PC-9 (cell line): ENCODE results near the gene HEATR5A. TPM values are rescaled to one million over a fixed set of nuclear protein-coding genes. Genes with fewer than 3 reads are reported as not detected.

Experiments
- BruUV-seq: library from RNA; stranded (reverse); fragments of 400-500 nt; replicated peaks from 2 replicates; lab custom pipeline; 2021; lab: Mats Ljungman, UMichigan
- CTCF ChIA-PET: fragments of 300-600 bp; sonication (Branson Sonifier 250); formaldehyde crosslinking; loops from one replicate; lab custom pipeline; 2022; ENCODE audit warnings: antibody characterized with exemption; lab: Charles Lee
- POLR2A ChIA-PET: fragments of 300-600 bp; sonication (Branson Sonifier 250); formaldehyde crosslinking; loops from one replicate; lab custom pipeline; 2022; ENCODE audit warnings: antibody characterized with exemption; ENCODE audit not compliant: unreplicated experiment; lab: Charles Lee
- DNase-seq, 2 experiments: peaks; one replicate each; pipeline versions ENCODE4 v3.0.0 to v3.0.0-alpha.2; 2015 to 2022; ENCODE audit warnings: mixed read lengths in 1 of 2
- H2AFZ ChIP-seq: fragments of 200-600 bp; sonication (generic); 2 replicates; pipeline ENCODE4 v1.8.1; 2017; ENCODE audit warnings: antibody characterized with exemption
- H3F3A ChIP-seq: fragments of 200-600 bp; sonication (generic); 2 replicates; pipeline ENCODE4 v1.8.1; 2017; ENCODE audit warnings: antibody characterized with exemption, mild to moderate bottlenecking, low read depth; ENCODE audit not compliant: insufficient read depth
- H3K27ac ChIP-seq: fragments of 200-600 bp; sonication (generic); 2 replicates; pipeline ENCODE4 v1.6.1; 2016; ENCODE audit warnings: mixed run types
- H3K27me3 ChIP-seq: fragments of 200-600 bp; sonication (generic); 2 replicates; pipeline ENCODE4 v1.6.1; 2016; ENCODE audit warnings: low read depth, mixed run types; ENCODE audit not compliant: insufficient read depth
- H3K36me3 ChIP-seq: fragments of 200-600 bp; sonication (generic); 2 replicates; pipeline ENCODE4 v1.6.1; 2016; ENCODE audit warnings: low read depth, mixed run types
- H3K4me1 ChIP-seq: fragments of 200-600 bp; sonication (generic); replicated peaks from 2 replicates; pipeline ENCODE4 v1.6.1; 2016; ENCODE audit warnings: mixed run types; ENCODE audit not compliant: insufficient read depth
- H3K4me2 ChIP-seq: fragments of 200-600 bp; sonication (generic); 2 replicates; pipeline ENCODE4 v1.6.1; 2017; ENCODE audit warnings: mixed run types
- H3K4me3 ChIP-seq: fragments of 200-600 bp; sonication (generic); 2 replicates; pipeline ENCODE4 v1.6.1; 2016; ENCODE audit warnings: mixed run types
- H3K79me2 ChIP-seq: fragments of 200-600 bp; sonication (generic); 2 replicates; pipeline ENCODE4 v1.6.1; 2017; ENCODE audit warnings: low read depth, mixed run types
- H3K9me2 ChIP-seq: fragments of 200-600 bp; sonication (generic); 2 replicates; pipeline ENCODE4 v1.8.1; 2017; ENCODE audit warnings: mild to moderate bottlenecking; ENCODE audit not compliant: insufficient read depth
- H3K9me3 ChIP-seq: fragments of 200-600 bp; sonication (generic); 2 replicates; pipeline ENCODE4 v1.8.1; 2016; ENCODE audit warnings: low read depth; ENCODE audit not compliant: insufficient read depth
- H4K20me1 ChIP-seq: fragments of 200-600 bp; sonication (generic); 2 replicates; pipeline ENCODE4 v1.8.1; 2017; ENCODE audit not compliant: insufficient read depth
- CTCF ChIP-seq: fragments of 200-600 bp; sonication (generic); conservative IDR thresholded peaks from 2 replicates; pipeline ENCODE4 v1.6.1; 2017; ENCODE audit warnings: mixed run types, antibody characterized with exemption, mild to moderate bottlenecking, moderate library complexity
- EZH2 ChIP-seq: fragments of 200-600 bp; sonication (generic); IDR thresholded peaks from 2 replicates; pipeline ENCODE4 v1.8.0; 2017; ENCODE audit warnings: antibody characterized with exemption, low read depth
- intact Hi-C: fragments of 100-400 bp; cut with micrococcal nuclease; formaldehyde crosslinking; loops from one replicate; pipeline ENCODE4 v1.10.0; 2022; ENCODE audit not compliant: unreplicated experiment
- total RNA-seq: library from RNA; stranded (reverse); gene quantifications from 2 replicates; pipeline ENCODE4 v1.2.3, GENCODE V29; 2021

HEATR5A gene
- total RNA-seq, 1 experiment from 2014 or later, result 25.7 TPM

DNA sequence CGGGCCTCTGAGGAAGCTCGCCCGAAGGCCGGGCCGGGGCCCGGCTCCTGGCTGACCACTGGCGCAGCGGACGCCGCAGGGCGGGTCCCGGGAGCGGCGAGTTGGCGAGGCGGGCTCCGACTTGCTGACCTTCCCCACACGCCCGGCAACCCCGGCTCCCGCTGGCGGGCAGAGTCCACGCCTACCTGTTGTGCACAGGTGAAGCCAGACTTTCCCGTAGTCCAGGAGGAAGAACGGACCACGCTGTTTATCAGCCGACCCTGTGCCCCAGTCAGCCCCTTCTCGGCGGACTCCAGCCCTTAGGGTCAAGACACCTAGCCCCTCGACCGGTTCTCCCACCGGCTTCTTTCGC is 407 bp downstream of the HEATR5A start:
- ChIA-PET POLR2A (interaction anchor here (0.6 kb wide), 3 partner anchors 32 to 463 kb away, joined by 3 read pairs; no protein-coding TSS in a partner anchor), CTCF (interaction anchor here (0.5 kb wide), 1 partner anchor 36 kb away, joined by 3 read pairs; no protein-coding TSS in a partner anchor)
- Histone ChIP-seq H3K9me2 (no peaks in the 10 kb centered on the region), H3K4me2 (peak overlapping the region; percentile 89), H3K79me2 (peaks cover 25% of the 10 kb centered on the region), H3K9me3 (no peaks in the 10 kb centered on the region), H3K27me3 (no peaks in the 10 kb centered on the region), H3F3A (peaks cover 14% of the 10 kb centered on the region; the same call in 1 of the 2 replicates), H4K20me1 (no peaks in the 10 kb centered on the region), H3K27ac (peak overlapping the region; percentile 64), H2AFZ (peak overlapping the region; percentile 85), H3K4me3 (peak overlapping the region; percentile 91), H3K36me3 (no peaks in the 10 kb centered on the region), H3K4me1 (peaks cover 2% of the 10 kb centered on the region)
- no peak for TF ChIP-seq EZH2
- TF ChIP-seq CTCF, result no peak
- TSS peak; percentile 43 for BruUV-seq
- DNase-seq, result peak; percentile 65 to 86
- intact Hi-C loops, result no loop called here

DNA sequence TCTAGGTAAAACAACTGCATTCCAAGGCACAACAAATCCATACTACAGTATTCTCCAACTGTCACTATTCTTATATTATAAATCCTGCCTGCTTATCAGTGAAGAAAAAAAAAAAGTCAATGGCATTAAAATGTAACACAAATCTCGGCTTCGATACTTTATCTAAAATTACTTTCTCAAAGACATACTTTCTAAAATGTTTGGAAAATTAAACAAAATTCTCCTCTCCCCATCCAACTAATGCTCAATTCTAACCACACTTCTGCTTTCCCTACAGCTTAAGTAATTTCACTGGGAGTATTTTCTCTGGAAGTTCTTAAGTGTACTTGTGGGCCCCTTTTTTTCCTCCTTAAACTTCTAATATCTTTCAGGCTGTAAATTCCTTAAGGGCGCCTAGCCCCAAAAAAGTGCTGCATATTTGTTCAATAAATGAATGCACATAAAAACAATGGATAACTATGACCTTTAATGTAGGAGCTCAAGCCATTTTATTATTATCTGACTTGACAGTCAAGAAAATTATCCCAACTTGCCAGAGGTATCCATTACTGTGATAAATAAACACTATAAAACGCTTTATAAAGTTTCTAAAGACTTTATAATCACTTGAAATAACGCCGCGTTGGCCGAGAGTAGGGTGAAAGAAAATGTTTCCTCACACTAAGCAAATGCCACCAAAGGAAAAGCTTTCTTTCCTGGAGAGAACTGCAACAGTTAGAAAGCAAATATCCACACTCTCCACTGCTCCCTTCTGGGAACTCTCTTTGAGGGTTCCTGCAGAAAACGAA is 977 bp downstream of the HEATR5A start:
- H3K36me3 ChIP-seq, result no peaks in the 10 kb centered on the region
- H4K20me1 ChIP-seq, result no peaks in the 10 kb centered on the region
- H3K4me2 ChIP-seq, result peak overlapping the region; percentile 89
- no peaks in the 10 kb centered on the region for H3K27me3 ChIP-seq
- peaks cover 7% of the 10 kb centered on the region for H3K4me1 ChIP-seq
- H3F3A ChIP-seq, result peaks cover 16% of the 10 kb centered on the region; the same call in 1 of the 2 replicates
- no peaks in the 10 kb centered on the region for H3K9me2 ChIP-seq
- POLR2A ChIA-PET, result interaction anchor here (0.6 kb wide), 3 partner anchors 31 to 510 kb away, joined by 3 to 5 read pairs (median 3); no protein-coding TSS in a partner anchor
- no TSS peak for BruUV-seq
- DNase-seq, result no peak
- CTCF ChIA-PET, result no interaction called here
- peak overlapping the region; percentile 85 for H2AFZ ChIP-seq
- no peak for TF ChIP-seq EZH2
- TF ChIP-seq CTCF, result no peak
- intact Hi-C loops, result no loop called here
- peak overlapping the region; percentile 64 for H3K27ac ChIP-seq
- H3K4me3 ChIP-seq, result peak overlapping the region; percentile 91
- H3K79me2 ChIP-seq, result peaks cover 25% of the 10 kb centered on the region
- no peaks in the 10 kb centered on the region for H3K9me3 ChIP-seq

DNA sequence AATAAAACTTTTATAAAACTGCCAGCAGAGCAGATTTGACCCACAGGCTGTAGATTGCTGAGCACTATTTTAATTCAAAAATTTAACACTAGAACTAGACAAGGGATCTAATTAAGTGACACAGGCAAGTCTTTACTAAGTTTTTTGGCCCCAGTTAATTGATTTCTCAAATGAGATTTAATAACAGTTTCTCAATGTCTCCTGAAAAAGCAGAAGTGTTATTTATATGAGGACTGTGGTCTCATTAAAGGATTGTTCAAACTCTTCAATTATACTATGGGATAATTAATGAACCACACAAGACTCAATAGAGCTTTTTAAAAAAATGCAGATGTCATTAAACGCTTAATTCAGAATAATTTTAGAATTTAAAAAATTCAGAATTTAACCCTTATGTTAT is 1.9 kb downstream of the HEATR5A start:
- Histone ChIP-seq H3K27me3 (no peaks in the 10 kb centered on the region), H3K9me2 (no peaks in the 10 kb centered on the region), H3F3A (peaks cover 19% of the 10 kb centered on the region; the same call in 1 of the 2 replicates), H3K4me2 (peak overlapping the region; percentile 89), H4K20me1 (no peaks in the 10 kb centered on the region), H3K79me2 (peaks cover 25% of the 10 kb centered on the region), H3K36me3 (no peaks in the 10 kb centered on the region), H3K4me1 (peaks cover 14% of the 10 kb centered on the region), H2AFZ (no peak overlapping the region), H3K4me3 (peak overlapping the region; percentile 29; the same call in 1 of the 2 replicates), H3K27ac (0 out of 2 replicates have a peak overlapping the region, but pooled peaks have one; percentile 9), H3K9me3 (no peaks in the 10 kb centered on the region)
- CTCF ChIA-PET, result interaction anchor here (0.6 kb wide), 1 partner anchor 31 kb away, joined by 3 read pairs; no protein-coding TSS in a partner anchor
- BruUV-seq, result no TSS peak
- TF ChIP-seq CTCF (no peak), EZH2 (no peak)
- intact Hi-C loops, result no loop called here
- no peak for DNase-seq
- POLR2A ChIA-PET, result no interaction called here
